Amniotic stem cell (primary cell): ENCODE measurements around the gene STK32B.
"Not testable (repeated sequence)": the region's sequence is repeated elsewhere in the genome, so short reads cannot be mapped to it uniquely, and the experiment has no call there.

Experiments used
- DNase-seq: peaks from one replicate; lab custom pipeline; 2025; lab: John Stamatoyannopoulos, UW

The STK32B gene

GRCh38 chr4:5266991-5267390, 215.7 kb downstream of the STK32B start:
- no peak for DNase-seq

GRCh38 chr4:5267408-5267807, 216.1 kb downstream of the STK32B start:
- DNase-seq = no peak

- no peak for DNase-seq
Measured at GRCh38 chr4:5276475-5277075, 225.3 kb downstream of the STK32B start.

- no peak for DNase-seq
Measured at GRCh38 chr4:5277079-5277478, 225.8 kb downstream of the STK32B start.

- DNase-seq = no peak
Measured at GRCh38 chr4:5278213-5278612, 226.9 kb downstream of the STK32B start.

- not testable (repeated sequence) for DNase-seq
Measured at GRCh38 chr4:5280069-5280468, 228.8 kb downstream of the STK32B start.

GRCh38 chr4:5280828-5281227, 229.5 kb downstream of the STK32B start:
- DNase-seq = no peak

GRCh38 chr4:5283837-5284236, 232.6 kb downstream of the STK32B start:
- DNase-seq = no peak

- no peak for DNase-seq
Measured at GRCh38 chr4:5284517-5284916, 233.2 kb downstream of the STK32B start.

- DNase-seq = no peak
Measured at GRCh38 chr4:5292101-5292500, 240.8 kb downstream of the STK32B start.

GRCh38 chr4:5298000-5298787, 246.9 kb downstream of the STK32B start:
- not testable (repeated sequence) for DNase-seq

GRCh38 chr4:5300283-5300682, 249.0 kb downstream of the STK32B start:
- no peak for DNase-seq

GRCh38 chr4:5307928-5308327, 256.6 kb downstream of the STK32B start:
- no peak for DNase-seq

- DNase-seq = no peak
Measured at GRCh38 chr4:5322321-5322720, 271.0 kb downstream of the STK32B start.

GRCh38 chr4:5330339-5330989, 279.2 kb downstream of the STK32B start:
- no peak for DNase-seq

GRCh38 chr4:5337731-5338130, 286.5 kb downstream of the STK32B start:
- DNase-seq = no peak

- DNase-seq = no peak
Measured at GRCh38 chr4:5338531-5338930, 287.3 kb downstream of the STK32B start.

- no peak for DNase-seq
Measured at GRCh38 chr4:5340991-5341451, 289.7 kb downstream of the STK32B start.

- no peak for DNase-seq
Measured at GRCh38 chr4:5341526-5341925, 290.2 kb downstream of the STK32B start.

- no peak for DNase-seq
Measured at GRCh38 chr4:5355846-5356245, 304.6 kb downstream of the STK32B start.

GRCh38 chr4:5357870-5358269, 306.6 kb downstream of the STK32B start:
- no peak for DNase-seq

GRCh38 chr4:5361968-5362367, 310.7 kb downstream of the STK32B start:
- no peak for DNase-seq

- no peak for DNase-seq
Measured at GRCh38 chr4:5364406-5364805, 313.1 kb downstream of the STK32B start.
